Natural killer cell treated with Interleukin-12 subunit alpha and Interleukin-12 subunit beta and Interleukin-15 and Interleukin-18, amount 100 ng/mL, for 72 hours (primary cell): ENCODE measurements around the gene CAST. TPM values are rescaled to one million over a fixed set of nuclear protein-coding genes. Genes with fewer than 3 reads are reported as not detected.

ENCODE experiments used
- ATAC-seq, 2 donors: fragments of 150-1000 bp; cut with Tn5 transposase in 1 of 2; sonication (Bioruptor Pico), chemical (Tn5 transposase) in 1 of 2; 2 replicates each; pipeline ENCODE4 v1.10.0; 2021
- DNase-seq: peaks from one replicate; pipeline ENCODE4 v3.0.0; 2022; ENCODE audit warnings: low spot score
- H3K27ac Mint-ChIP-seq, 2 donors: 1 replicate in 1 of 2; 2 replicates in 1 of 2; pipeline ENCODE4 v1.8.0; 2022; ENCODE audit warnings: mixed read lengths in 2 of 2, mild to moderate bottlenecking in 1 of 2, moderate library complexity in 1 of 2
- H3K27me3 Mint-ChIP-seq, 2 donors: 1 replicate in 1 of 2; 2 replicates in 1 of 2; pipeline ENCODE4 v1.8.0; 2022; ENCODE audit warnings: mixed read lengths in 2 of 2
- H3K36me3 Mint-ChIP-seq: one replicate; pipeline ENCODE4 v1.8.0; 2022; ENCODE audit warnings: mixed read lengths
- H3K4me1 Mint-ChIP-seq, 2 donors: 1 replicate in 1 of 2; 2 replicates in 1 of 2; pipeline ENCODE4 v1.8.0; 2022; ENCODE audit warnings: low read depth in 2 of 2, mixed read lengths in 2 of 2, mild to moderate bottlenecking in 1 of 2
- H3K4me3 Mint-ChIP-seq: one replicate; pipeline ENCODE4 v1.8.0; 2022; ENCODE audit warnings: mixed read lengths
- H3K9me3 Mint-ChIP-seq: 2 replicates; pipeline ENCODE4 v1.8.0; 2022; ENCODE audit warnings: mixed read lengths
- total RNA-seq, 2 donors: library from RNA; stranded (reverse); gene quantifications; one replicate each; pipeline ENCODE4 v1.2.3, GENCODE V29; 2022

Gene CAST
- total RNA-seq, 2 donors from 2014 or later = 86.3 to 101 TPM

- ATAC-seq (no peak), DNase-seq (no peak)
- H3K4me1 Mint-ChIP-seq = peaks cover 19 to 27% of the 10 kb centered on the region in 2 donors
- H3K9me3 Mint-ChIP-seq = no peaks in the 10 kb centered on the region
- peaks cover 14 to 24% of the 10 kb centered on the region in 2 donors for H3K27me3 Mint-ChIP-seq
- H3K4me3 Mint-ChIP-seq = no peak overlapping the region
- H3K36me3 Mint-ChIP-seq = no peaks in the 10 kb centered on the region
- H3K27ac Mint-ChIP-seq = no peak overlapping the region
Observed at GRCh38 chr5:96651047-96651446, 11.1 kb upstream of the CAST start.

- H3K4me3 Mint-ChIP-seq = no peak overlapping the region
- H3K9me3 Mint-ChIP-seq = no peaks in the 10 kb centered on the region
- H3K27ac Mint-ChIP-seq = no peak overlapping the region
- ATAC-seq = no peak
- H3K36me3 Mint-ChIP-seq = no peaks in the 10 kb centered on the region
- H3K27me3 Mint-ChIP-seq = peaks cover 15 to 24% of the 10 kb centered on the region in 2 donors
- H3K4me1 Mint-ChIP-seq = peaks cover 29 to 38% of the 10 kb centered on the region in 2 donors
- DNase-seq = no peak
Observed at GRCh38 chr5:96651948-96652753, 10.0 kb upstream of the CAST start.

GRCh38 chr5:96652769-96653454 is 9.3 kb upstream of the CAST start:
- no peaks in the 10 kb centered on the region for H3K9me3 Mint-ChIP-seq
- no peak overlapping the region for H3K4me3 Mint-ChIP-seq
- no peak for DNase-seq
- no peak for ATAC-seq
- H3K27ac Mint-ChIP-seq = no peak overlapping the region
- no peaks in the 10 kb centered on the region for H3K36me3 Mint-ChIP-seq
- peaks cover 31 to 45% of the 10 kb centered on the region in 2 donors for H3K4me1 Mint-ChIP-seq
- H3K27me3 Mint-ChIP-seq = peaks cover 17 to 24% of the 10 kb centered on the region in 2 donors

- no peak for DNase-seq
- Mint-ChIP-seq H3K9me3 (no peaks in the 10 kb centered on the region), H3K4me3 (peak overlapping the region; percentile 66), H3K27me3 (peaks cover 20 to 24% of the 10 kb centered on the region in 2 donors), H3K4me1 (peaks cover 37 to 46% of the 10 kb centered on the region in 2 donors), H3K27ac (peak overlapping the region in 1 of 2 donors; percentile 48), H3K36me3 (no peaks in the 10 kb centered on the region)
- no peak for ATAC-seq
Observed at GRCh38 chr5:96654209-96654608, 8.0 kb upstream of the CAST start.

- H3K4me3 Mint-ChIP-seq = peak overlapping the region; percentile 7
- peaks cover 39 to 48% of the 10 kb centered on the region in 2 donors for H3K4me1 Mint-ChIP-seq
- H3K36me3 Mint-ChIP-seq = no peaks in the 10 kb centered on the region
- H3K27ac Mint-ChIP-seq = peak overlapping the region in 1 of 2 donors; percentile 1
- ATAC-seq (no peak), DNase-seq (no peak)
- peaks cover 22 to 27% of the 10 kb centered on the region in 2 donors for H3K27me3 Mint-ChIP-seq
- no peaks in the 10 kb centered on the region for H3K9me3 Mint-ChIP-seq
Observed at GRCh38 chr5:96655085-96655484, 7.1 kb upstream of the CAST start.

GRCh38 chr5:96655506-96655905 is 6.7 kb upstream of the CAST start:
- Mint-ChIP-seq H3K4me1 (peaks cover 41 to 52% of the 10 kb centered on the region in 2 donors), H3K4me3 (peak overlapping the region; percentile 7), H3K9me3 (no peaks in the 10 kb centered on the region), H3K27ac (peak overlapping the region in 1 of 2 donors; percentile 1), H3K27me3 (peaks cover 22 to 31% of the 10 kb centered on the region in 2 donors), H3K36me3 (no peaks in the 10 kb centered on the region)
- DNase-seq = no peak
- ATAC-seq = no peak

GRCh38 chr5:96657068-96657467 is 5.1 kb upstream of the CAST start:
- ATAC-seq (peak; percentile 80 to 82), DNase-seq (peak; percentile 84)
- Mint-ChIP-seq H3K4me3 (peak overlapping the region; percentile 59), H3K9me3 (no peaks in the 10 kb centered on the region), H3K27me3 (peaks cover 12 to 24% of the 10 kb centered on the region in 2 donors), H3K4me1 (peaks cover 49 to 61% of the 10 kb centered on the region in 2 donors), H3K27ac (peak overlapping the region; percentile 33 to 58), H3K36me3 (no peaks in the 10 kb centered on the region)

GRCh38 chr5:96658272-96658671 is 3.9 kb upstream of the CAST start:
- Mint-ChIP-seq H3K36me3 (peaks cover 1% of the 10 kb centered on the region), H3K4me3 (no peak overlapping the region), H3K4me1 (peaks cover 56 to 70% of the 10 kb centered on the region in 2 donors), H3K27me3 (peaks cover 12 to 24% of the 10 kb centered on the region in 2 donors), H3K9me3 (no peaks in the 10 kb centered on the region), H3K27ac (no peak overlapping the region)
- DNase-seq = no peak
- ATAC-seq = no peak

GRCh38 chr5:96659170-96659569 is 3.0 kb upstream of the CAST start:
- DNase-seq = no peak
- Mint-ChIP-seq H3K9me3 (no peaks in the 10 kb centered on the region), H3K27ac (no peak overlapping the region), H3K27me3 (peaks cover 12 to 20% of the 10 kb centered on the region in 2 donors), H3K4me1 (peaks cover 58 to 72% of the 10 kb centered on the region in 2 donors), H3K4me3 (no peak overlapping the region), H3K36me3 (peaks cover 4% of the 10 kb centered on the region)
- no peak for ATAC-seq

GRCh38 chr5:96660971-96661854 is 963 bp upstream of the CAST start:
- H3K9me3 Mint-ChIP-seq = no peaks in the 10 kb centered on the region
- H3K4me3 Mint-ChIP-seq = peak overlapping the region; percentile 98
- ATAC-seq (peak; percentile 20 to 36), DNase-seq (peak; percentile 62)
- H3K36me3 Mint-ChIP-seq = peaks cover 4% of the 10 kb centered on the region
- H3K4me1 Mint-ChIP-seq = peaks cover 51 to 59% of the 10 kb centered on the region in 2 donors
- peaks cover 8 to 9% of the 10 kb centered on the region in 2 donors for H3K27me3 Mint-ChIP-seq
- peak overlapping the region; percentile 98 to 99 for H3K27ac Mint-ChIP-seq

- Mint-ChIP-seq H3K4me3 (peak overlapping the region; percentile 99), H3K4me1 (peaks cover 43 to 45% of the 10 kb centered on the region in 2 donors), H3K36me3 (peaks cover 4% of the 10 kb centered on the region), H3K27ac (peak overlapping the region; percentile 80 to 98), H3K9me3 (no peaks in the 10 kb centered on the region), H3K27me3 (peaks cover 6 to 8% of the 10 kb centered on the region in 2 donors)
- peak; percentile 89 for DNase-seq
- ATAC-seq = peak; percentile 88 to 89
Observed at GRCh38 chr5:96662725-96663518, 746 bp downstream of the CAST start.

- Mint-ChIP-seq H3K4me1 (peaks cover 42 to 43% of the 10 kb centered on the region in 2 donors), H3K27ac (peak overlapping the region; percentile 80 to 98)
Observed at GRCh38 chr5:96663608-96664007, 1.4 kb downstream of the CAST start.

More at GRCh38 chr5:96663608-96664007, 1.4 kb downstream of the CAST start:
- peaks cover 3 to 8% of the 10 kb centered on the region in 2 donors for H3K27me3 Mint-ChIP-seq
- H3K4me3 Mint-ChIP-seq = peak overlapping the region; percentile 99
- no peak for DNase-seq
- H3K36me3 Mint-ChIP-seq = peaks cover 4% of the 10 kb centered on the region
- ATAC-seq = no peak
- no peaks in the 10 kb centered on the region for H3K9me3 Mint-ChIP-seq
